Measurements from ENCODE around the gene KL. TPM values are rescaled to one million over a fixed set of nuclear protein-coding genes. Genes with fewer than 3 reads are reported as not detected.

The KL gene
- total RNA-seq, 1 experiment from 2014 or later = 1.5 TPM

- TF ChIP-seq EZH2 (IDR thresholded peaks at IDR 0.05; ENCODE audit: borderline replicate concordance, low read depth, low read length, poor library complexity, severe bottlenecking) (no peak), CTCF (conservative IDR thresholded peaks at IDR 0.05; ENCODE audit: low read depth, low read length) (no peak)
- CTCF ChIA-PET = no interaction called here
- POLR2A ChIA-PET (ENCODE audit: low non-redundant PET) = no interaction called here
- no TSS peak for BruUV-seq (replicated peaks)
- peak; percentile 78 for DNase-seq (ENCODE audit: low spot score)
- no peaks in the 10 kb centered on the region for H3K27me3 ChIP-seq (replicated peaks; ENCODE audit: insufficient read depth, low read depth, low read length, poor library complexity)
- H3K4me1 ChIP-seq (ENCODE audit: insufficient read depth, low read length, poor library complexity, severe bottlenecking) = peaks cover 28% of the 10 kb centered on the region
- H3K27ac ChIP-seq (ENCODE audit: low read depth, low read length, poor library complexity, severe bottlenecking) = peak overlapping the region; percentile 38
- intact Hi-C loops (cut with micrococcal nuclease; ENCODE audit: unreplicated experiment) = no loop called here
- no peak overlapping the region for H3K4me3 ChIP-seq (ENCODE audit: low read depth, low read length, poor library complexity, severe bottlenecking)
- H3K9me3 ChIP-seq (ENCODE audit: low read depth, low read length, poor library complexity, severe bottlenecking) = peaks cover 13% of the 10 kb centered on the region
- H3K36me3 ChIP-seq (ENCODE audit: insufficient read depth, low read length, poor library complexity, severe bottlenecking) = no peaks in the 10 kb centered on the region
Observed at GRCh38 chr13:33004511-33004910, 11.7 kb upstream of the KL start.

GRCh38 chr13:33006134-33006533 lies 10.1 kb upstream of the KL start:
- Histone ChIP-seq H3K4me3 (ENCODE audit: low read depth, low read length, poor library complexity, severe bottlenecking) (no peak overlapping the region), H3K27ac (ENCODE audit: low read depth, low read length, poor library complexity, severe bottlenecking) (peak overlapping the region; percentile 23), H3K27me3 (replicated peaks; ENCODE audit: insufficient read depth, low read depth, low read length, poor library complexity) (no peaks in the 10 kb centered on the region), H3K9me3 (ENCODE audit: low read depth, low read length, poor library complexity, severe bottlenecking) (peaks cover 13% of the 10 kb centered on the region), H3K36me3 (ENCODE audit: insufficient read depth, low read length, poor library complexity, severe bottlenecking) (no peaks in the 10 kb centered on the region), H3K4me1 (ENCODE audit: insufficient read depth, low read length, poor library complexity, severe bottlenecking) (peaks cover 28% of the 10 kb centered on the region)
- no peak for TF ChIP-seq CTCF (conservative IDR thresholded peaks at IDR 0.05; ENCODE audit: low read depth, low read length)
- no peak for DNase-seq (ENCODE audit: low spot score)
- ChIA-PET POLR2A (ENCODE audit: low non-redundant PET) (no interaction called here), CTCF (no interaction called here)
- intact Hi-C loops (cut with micrococcal nuclease; ENCODE audit: unreplicated experiment) = no loop called here
- no TSS peak for BruUV-seq (replicated peaks)

GRCh38 chr13:33006638-33007037 lies 9.6 kb upstream of the KL start:
- intact Hi-C loops (cut with micrococcal nuclease; ENCODE audit: unreplicated experiment) = no loop called here
- H3K27me3 ChIP-seq (replicated peaks; ENCODE audit: insufficient read depth, low read depth, low read length, poor library complexity) = no peaks in the 10 kb centered on the region
- no peak for TF ChIP-seq CTCF (conservative IDR thresholded peaks at IDR 0.05; ENCODE audit: low read depth, low read length)
- no peak for TF ChIP-seq EZH2 (IDR thresholded peaks at IDR 0.05; ENCODE audit: borderline replicate concordance, low read depth, low read length, poor library complexity, severe bottlenecking)
- BruUV-seq (replicated peaks) = no TSS peak
- no peak overlapping the region for H3K4me3 ChIP-seq (ENCODE audit: low read depth, low read length, poor library complexity, severe bottlenecking)
- peaks cover 28% of the 10 kb centered on the region for H3K4me1 ChIP-seq (ENCODE audit: insufficient read depth, low read length, poor library complexity, severe bottlenecking)
- no peaks in the 10 kb centered on the region for H3K36me3 ChIP-seq (ENCODE audit: insufficient read depth, low read length, poor library complexity, severe bottlenecking)
- CTCF ChIA-PET = no interaction called here
- no peak overlapping the region for H3K27ac ChIP-seq (ENCODE audit: low read depth, low read length, poor library complexity, severe bottlenecking)
- no peak for DNase-seq (ENCODE audit: low spot score)
- POLR2A ChIA-PET (ENCODE audit: low non-redundant PET) = no interaction called here
- H3K9me3 ChIP-seq (ENCODE audit: low read depth, low read length, poor library complexity, severe bottlenecking) = peaks cover 13% of the 10 kb centered on the region

All from A673 (cell line).